Urinary bladder (tissue), 4 donors: Measurements from ENCODE around the gene NPLOC4. TPM values are rescaled to one million over a fixed set of nuclear protein-coding genes. Genes with fewer than 3 reads are reported as not detected.

Source experiments
- DNase-seq: peaks from one replicate; pipeline ENCODE4 v3.0.0-alpha.2; 2015; ENCODE audit errors: extremely low spot score
- H3K27ac ChIP-seq: one replicate; pipeline ENCODE4 v1.5.1; 2013; ENCODE audit warnings: low read depth, mild to moderate bottlenecking, moderate library complexity
- H3K36me3 ChIP-seq: one replicate; pipeline ENCODE4 v1.6.1; 2013; ENCODE audit warnings: mild to moderate bottlenecking, moderate library complexity; ENCODE audit not compliant: insufficient read depth
- H3K4me1 ChIP-seq: one replicate; pipeline ENCODE4 v1.6.1; 2013; ENCODE audit warnings: mild to moderate bottlenecking, moderate library complexity; ENCODE audit not compliant: insufficient read depth
- H3K4me3 ChIP-seq: one replicate; pipeline ENCODE4 v1.5.1; 2013; ENCODE audit warnings: low read depth, low read length
- WGBS: extraction: QIAGEN DNeasy Blood & Tissue Kit; methylation state at CpG from one replicate; pipeline ENCODE4 v1.1.7; 2013; 5-methylcytosine and 5-hydroxymethylcytosine counted together
- polyA plus RNA-seq: library from polyadenylated mRNA; stranded (reverse); fragments of 200-250 nt; gene quantifications from one replicate; pipeline ENCODE4 v1.2.3, GENCODE V29; 2013
- total RNA-seq: library from RNA; depleted of rRNA; stranded (reverse); fragments of >200 nt; gene quantifications from one replicate; pipeline ENCODE4 v1.2.3, GENCODE V29; 2014
- donor health status: healthy with polysubstance abuse.
- donor health status: healthy.

Gene NPLOC4
- total and polyA plus RNA-seq, 2 donors, result 36.5 to 45.3 TPM

DNA sequence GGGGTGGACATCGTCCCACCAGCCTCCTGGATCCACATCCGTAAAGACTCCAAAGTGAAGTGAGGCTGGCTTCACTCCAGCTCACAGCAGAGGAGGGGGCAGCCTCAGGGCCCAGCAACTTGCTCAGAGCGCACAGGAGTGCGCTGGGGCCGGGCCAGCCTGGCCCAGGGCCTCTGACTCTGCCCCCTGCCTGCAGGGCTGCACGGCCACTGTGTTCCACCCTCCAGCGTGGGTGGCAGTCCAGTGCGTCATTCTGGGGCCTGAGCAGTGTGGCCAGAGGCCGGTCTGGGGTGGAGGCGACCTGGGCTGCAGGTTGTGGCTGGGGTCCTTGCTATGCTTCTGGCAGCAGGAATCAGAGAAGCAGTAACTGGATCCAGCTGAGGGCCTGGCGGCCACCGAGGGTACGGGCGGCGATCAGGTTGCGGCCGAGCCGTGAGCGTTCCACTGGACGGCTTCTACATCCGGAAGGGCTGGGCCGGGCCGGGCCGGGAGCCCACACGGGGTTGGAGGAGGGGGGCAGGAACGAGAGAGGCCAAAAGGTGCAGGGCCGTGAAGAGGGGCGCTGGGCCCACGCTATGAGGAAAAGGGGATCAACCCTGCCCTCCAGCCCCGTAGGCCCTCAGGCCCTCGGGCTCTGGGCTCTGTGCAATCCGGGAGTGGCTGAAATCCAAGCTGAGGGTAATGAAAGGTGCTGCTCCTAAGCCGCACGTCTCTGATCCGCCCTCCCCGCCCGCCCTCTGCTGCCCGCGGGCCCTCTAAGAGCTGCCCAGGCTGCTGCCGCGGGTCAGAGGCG, 109.1 kb downstream of the NPLOC4 start, which contains the start of gene FSCN2:
TSS of gene FSCN2 (plus strand) at position 787 of the 793 bp plus-strand sequence. CDS start 155 bp downstream, outside the sequence.
- WGBS, result 29% methylated on average over 42 of the region's 42 CpGs
- Histone ChIP-seq H3K4me1 (no peaks in the 10 kb centered on the region), H3K36me3 (no peaks in the 10 kb centered on the region), H3K27ac (no peak within 1 kb of the TSS), H3K4me3 (no peak within 1 kb of the TSS)
- DNase-seq, result no peak

DNA sequence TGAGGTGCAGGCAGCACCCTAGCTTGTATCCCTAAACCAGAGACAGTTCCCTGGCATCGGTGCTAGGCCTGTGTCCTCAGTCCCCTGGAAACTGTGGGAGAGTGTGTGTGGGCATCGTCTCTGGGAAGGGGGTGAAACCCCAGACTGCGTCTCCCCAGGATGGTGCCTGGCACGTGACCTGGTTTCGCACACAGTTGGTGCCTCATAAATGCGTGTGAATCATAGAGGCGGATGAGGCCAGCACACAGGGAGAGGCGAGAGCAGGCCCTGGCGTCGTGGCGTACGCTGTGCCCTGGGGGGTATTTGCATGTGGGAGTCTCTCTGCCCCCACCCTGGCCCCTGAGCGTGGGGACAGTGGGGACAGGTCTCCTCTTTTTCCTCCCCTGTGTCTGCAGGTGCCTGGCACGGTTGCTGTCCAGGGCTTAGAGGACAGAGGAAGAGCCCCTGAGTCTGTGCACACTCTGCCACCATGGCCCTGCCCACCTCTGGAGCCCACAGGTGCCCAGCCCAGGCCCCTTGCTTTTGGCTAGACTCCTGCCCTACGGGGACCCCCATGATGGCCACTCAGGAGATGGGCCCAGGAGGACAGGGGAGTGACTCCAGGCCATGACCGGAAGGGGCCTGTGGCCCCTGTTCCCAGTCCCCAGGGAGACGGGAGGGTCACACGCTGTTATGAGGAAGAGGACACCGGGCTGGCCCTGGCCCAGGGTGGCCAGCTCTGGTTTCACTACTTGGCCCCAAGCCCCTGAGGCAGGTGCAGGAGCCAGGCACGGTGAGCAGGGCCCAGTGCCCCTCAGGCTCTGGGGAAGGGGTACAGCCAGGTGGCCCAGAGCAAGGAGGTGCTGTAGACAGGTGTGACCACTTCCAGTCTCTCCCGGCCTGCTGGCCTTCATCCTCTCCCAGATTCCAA, 110.0 kb downstream of the NPLOC4 start:
- 81% methylated on average over 21 of the region's 21 CpGs for WGBS
- H3K4me1 ChIP-seq, result no peaks in the 10 kb centered on the region
- no peak overlapping the region for H3K4me3 ChIP-seq

DNA sequence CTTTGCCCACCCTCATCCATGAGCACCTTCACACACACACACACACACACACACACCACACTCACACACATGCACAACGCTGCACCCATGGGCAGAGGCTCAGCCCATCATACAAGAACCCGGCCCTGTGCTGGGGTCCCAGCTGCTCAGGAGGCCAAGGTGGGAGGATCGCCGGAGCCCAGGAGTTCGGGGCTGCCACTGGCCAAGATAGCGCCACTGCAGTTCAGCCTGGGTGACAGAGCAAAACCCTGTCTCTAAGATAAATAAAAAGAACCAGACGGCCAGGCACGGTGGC, 112.1 kb downstream of the NPLOC4 start:
- WGBS, result 73% methylated on average over 8 of the region's 8 CpGs
- Histone ChIP-seq H3K36me3 (no peaks in the 10 kb centered on the region), H3K27ac (no peak overlapping the region), H3K4me1 (no peaks in the 10 kb centered on the region), H3K4me3 (no peak overlapping the region)
- no peak for DNase-seq

More for the DNA sequence above, 110.0 kb downstream of the NPLOC4 start:
- no peak for DNase-seq
- Histone ChIP-seq H3K27ac (no peak overlapping the region), H3K36me3 (no peaks in the 10 kb centered on the region)

DNA sequence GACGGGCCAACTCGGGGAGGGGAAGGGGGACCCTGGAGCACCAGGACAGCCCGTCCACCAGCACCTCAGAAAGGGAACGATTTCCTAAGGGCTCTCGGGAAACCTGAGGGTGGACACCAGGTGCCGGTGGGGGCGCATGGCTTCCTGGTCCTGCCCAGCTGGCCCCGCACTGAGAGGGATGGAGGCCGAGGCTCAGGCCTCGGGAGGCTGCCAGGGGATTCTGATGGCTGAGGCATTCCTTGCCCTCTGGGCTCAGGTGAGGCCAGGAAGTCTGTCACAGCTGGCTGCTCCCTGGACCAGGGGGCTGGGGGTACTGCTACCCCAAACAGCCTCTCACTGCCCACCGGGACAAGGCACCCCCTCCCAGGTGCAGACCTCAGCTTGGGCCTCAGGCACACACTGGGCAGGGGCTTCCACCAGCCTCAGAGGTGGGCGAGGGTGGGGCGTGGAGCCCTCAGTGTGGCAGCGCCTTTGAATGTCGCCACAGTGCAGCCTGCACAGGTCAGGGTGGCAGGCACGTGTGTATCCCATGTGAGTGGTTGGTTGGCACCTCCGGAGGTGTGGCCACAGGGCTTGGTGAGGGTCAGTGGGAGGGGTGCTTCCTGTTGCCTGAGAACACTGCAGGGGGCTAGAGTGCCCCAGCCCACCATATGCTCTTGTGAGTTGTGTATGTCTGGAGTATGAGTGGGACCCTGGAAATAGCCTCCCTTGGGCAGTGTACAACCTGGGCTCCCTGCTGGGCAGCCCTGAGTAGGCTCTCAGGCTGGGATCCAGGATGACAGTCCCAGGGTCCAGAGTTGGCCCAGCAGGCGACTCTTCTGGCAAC, 112.7 kb downstream of the NPLOC4 start:
- Histone ChIP-seq H3K4me3 (no peak overlapping the region), H3K4me1 (no peaks in the 10 kb centered on the region), H3K36me3 (no peaks in the 10 kb centered on the region), H3K27ac (no peak overlapping the region)
- no peak for DNase-seq
- WGBS, result 67% methylated on average over 18 of the region's 18 CpGs

DNA sequence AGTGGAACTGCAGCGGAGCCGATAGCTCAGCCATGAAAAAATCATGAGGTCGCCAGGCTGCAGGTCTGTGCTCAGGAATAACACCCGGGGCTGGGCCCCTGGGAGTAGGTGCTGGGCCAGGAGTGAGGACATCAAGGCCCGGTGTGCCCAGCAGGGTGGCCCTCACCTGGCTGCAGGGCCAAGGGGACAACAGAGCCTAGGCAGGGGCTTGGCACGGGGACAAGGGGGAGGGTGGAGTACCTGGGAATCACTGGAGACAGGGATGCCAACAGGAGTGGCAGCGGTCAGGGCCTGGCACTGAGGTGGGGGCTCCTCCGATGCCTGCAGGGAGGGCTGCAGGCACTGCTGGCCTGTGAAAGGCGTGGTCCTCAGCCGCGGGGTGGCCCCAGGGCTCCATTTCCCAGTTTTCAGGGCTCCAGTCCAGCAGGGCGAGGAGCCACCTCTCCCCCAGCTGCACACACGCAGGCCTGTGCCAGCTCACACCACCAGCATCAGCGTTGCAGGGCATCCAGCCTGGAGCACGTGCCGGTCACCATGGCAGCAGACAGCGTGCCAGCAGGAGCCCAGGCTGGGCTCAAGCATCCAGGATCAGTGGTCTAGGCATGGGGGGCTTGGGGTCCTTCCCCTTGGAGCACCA, 113.4 kb downstream of the NPLOC4 start:
- Histone ChIP-seq H3K36me3 (no peaks in the 10 kb centered on the region), H3K4me3 (no peak overlapping the region), H3K27ac (no peak overlapping the region), H3K4me1 (no peaks in the 10 kb centered on the region)
- DNase-seq, result no peak
- WGBS, result 23% methylated on average over 17 of the region's 17 CpGs

DNA sequence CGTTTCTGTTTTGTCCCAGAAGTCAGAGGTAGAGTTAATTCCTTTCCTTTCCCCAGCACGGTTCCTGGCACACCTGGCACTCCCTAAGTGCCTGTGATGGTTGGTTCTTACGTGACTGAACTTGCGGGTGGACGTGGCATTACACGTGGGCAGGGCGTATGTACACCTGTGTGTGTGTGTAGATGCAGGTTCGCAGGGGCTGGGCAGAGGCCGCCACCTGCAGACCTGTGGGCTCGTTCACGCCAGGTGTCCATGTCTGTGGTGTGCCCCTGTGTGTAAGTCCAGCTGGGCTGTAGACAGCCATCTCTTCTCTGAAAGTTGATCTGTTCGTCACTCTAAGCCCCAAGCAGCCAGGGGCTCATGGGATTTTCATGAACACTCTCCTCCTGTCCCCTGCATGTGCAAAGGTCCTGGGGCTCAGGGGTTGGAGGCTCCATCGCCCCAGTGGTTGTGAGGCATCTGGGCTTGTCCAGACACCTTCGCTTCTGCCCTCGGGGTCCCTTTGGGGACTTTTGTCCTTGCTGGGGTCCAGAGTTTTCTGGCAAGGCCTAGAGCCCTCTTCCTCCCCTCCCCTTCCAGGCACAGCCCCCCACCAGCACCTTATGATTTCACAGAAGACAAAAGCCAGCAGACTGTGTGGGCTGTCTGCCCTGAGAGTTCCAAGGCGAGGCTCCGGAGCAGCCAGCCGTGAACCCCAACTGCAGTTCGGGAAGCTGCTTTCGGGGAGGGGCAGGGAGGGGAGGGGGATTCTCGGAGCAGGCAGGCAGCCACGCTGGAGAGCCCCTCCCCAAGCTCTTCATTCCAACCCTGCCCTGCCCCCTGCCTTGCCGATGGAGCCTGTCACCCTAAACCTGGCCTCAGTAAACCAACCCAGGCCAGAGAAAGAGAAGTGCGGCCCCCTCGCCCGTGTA, 114.2 kb downstream of the NPLOC4 start:
- WGBS, result 59% methylated on average over 26 of the region's 26 CpGs
- no peak for DNase-seq
- Histone ChIP-seq H3K36me3 (no peaks in the 10 kb centered on the region), H3K4me3 (no peak overlapping the region), H3K4me1 (no peaks in the 10 kb centered on the region), H3K27ac (no peak overlapping the region)

DNA sequence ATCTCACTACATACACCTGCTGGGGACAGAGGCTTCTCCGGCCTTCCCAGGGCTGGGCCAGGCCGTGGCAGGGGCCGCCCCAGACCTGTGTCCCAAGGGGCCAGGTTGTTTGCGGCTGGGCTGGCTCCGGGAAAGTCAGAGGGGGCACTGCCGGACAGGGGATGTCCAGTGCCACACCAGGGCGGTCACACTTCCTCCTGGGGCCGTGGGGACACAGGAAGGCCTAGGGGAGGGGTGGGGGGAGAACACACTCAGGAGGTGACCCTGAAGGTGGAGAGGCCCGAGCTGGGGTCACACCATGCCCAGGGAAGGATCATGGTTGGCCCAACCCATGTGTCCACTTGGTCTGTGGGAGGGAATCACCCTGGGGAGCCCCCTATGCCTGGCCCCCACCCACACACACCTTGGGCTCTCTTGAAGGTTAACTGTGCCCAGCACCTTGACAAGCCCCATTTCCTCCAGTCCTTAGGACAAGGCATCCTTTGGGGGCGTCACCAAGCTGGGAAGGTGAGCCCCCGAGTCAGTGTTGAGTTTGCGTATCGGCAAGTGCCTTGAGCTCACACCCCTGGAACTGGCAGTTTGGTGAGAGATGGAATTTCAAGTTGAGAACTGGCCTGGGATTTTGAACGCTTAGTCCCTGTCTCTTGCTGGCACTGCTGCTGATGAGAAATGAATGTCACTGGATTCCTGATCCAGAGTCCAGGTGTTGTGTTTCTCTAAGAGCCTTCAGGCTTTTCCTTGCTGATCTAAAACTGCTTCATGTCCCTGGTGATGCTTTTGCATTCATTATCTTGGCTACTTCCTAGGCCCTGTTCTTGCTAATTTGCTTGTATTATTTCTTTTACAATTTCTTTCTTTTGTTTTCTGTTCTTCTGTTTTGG, 116.7 kb downstream of the NPLOC4 start:
- Histone ChIP-seq H3K4me3 (no peak overlapping the region), H3K27ac (no peak overlapping the region), H3K4me1 (no peaks in the 10 kb centered on the region), H3K36me3 (no peaks in the 10 kb centered on the region)
- 66% methylated on average over 14 of the region's 14 CpGs for WGBS
- DNase-seq, result no peak

DNA sequence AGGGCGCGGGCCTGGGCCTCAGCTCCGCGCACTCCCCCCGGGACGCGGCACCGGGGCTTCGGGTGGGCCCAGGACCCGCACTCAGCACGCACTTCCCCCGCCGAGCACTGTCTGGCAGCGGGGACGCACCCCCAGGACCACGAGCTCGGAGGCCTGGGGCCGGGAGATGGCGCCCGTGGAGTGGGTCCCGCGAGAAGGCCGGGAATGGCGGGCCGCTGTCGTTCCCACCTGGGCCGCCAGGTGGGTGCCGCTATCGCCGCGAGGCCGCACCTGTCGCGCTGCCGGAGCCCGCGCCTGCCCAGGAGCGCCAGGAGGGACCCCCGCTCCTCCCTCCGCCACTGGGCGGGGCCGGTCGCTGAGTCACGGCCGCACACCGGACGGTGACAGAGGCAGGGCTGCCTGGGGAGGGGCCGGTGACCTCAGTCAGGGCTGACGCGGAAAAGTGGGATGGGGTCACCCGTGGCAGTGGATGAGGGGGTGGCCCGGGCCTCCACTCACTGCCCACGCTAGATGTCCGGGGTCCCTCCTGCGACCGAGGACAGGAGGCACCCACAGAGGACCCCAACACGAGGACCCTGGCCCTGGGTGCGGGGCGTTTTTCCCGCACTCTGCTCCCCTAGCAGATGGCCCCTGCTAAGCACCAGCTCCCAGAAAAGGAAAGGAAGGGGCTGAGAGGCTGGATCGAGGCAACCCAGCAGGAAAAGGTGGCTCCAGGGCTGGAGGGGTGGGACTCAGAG, 117.5 kb downstream of the NPLOC4 start:
- WGBS, result 5% methylated on average over 60 of the region's 61 CpGs
- Histone ChIP-seq H3K27ac (no peak overlapping the region), H3K4me3 (peak overlapping the region; percentile 28), H3K36me3 (no peaks in the 10 kb centered on the region), H3K4me1 (no peaks in the 10 kb centered on the region)
- no peak for DNase-seq

DNA sequence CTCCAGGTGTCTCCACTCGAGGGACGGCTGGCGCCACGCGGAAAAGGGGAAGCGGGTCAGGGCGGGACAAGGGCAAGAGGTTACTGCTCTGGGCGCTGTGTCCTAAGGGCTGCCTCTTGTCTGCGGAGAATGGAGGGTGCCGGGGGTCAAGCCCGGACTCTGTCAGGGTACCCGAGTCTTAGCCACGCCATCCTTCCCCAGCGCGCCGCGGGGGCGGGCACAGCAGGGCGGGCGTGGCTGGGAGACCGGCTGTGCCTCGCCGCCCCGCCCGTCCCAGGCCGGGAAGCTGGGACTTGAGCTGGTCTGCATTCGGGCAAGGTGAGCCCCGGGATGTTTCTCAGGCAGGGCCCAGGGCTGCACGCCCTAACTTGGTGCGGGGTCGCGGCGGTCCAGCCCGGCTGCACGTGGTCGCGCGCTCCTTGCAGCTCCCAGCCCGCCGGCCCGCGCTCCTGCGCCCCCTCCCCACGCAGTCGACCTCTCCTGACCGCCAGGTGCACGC, 118.1 kb downstream of the NPLOC4 start:
- no peak for DNase-seq
- 1% methylated on average over 47 of the region's 47 CpGs for WGBS

DNA sequence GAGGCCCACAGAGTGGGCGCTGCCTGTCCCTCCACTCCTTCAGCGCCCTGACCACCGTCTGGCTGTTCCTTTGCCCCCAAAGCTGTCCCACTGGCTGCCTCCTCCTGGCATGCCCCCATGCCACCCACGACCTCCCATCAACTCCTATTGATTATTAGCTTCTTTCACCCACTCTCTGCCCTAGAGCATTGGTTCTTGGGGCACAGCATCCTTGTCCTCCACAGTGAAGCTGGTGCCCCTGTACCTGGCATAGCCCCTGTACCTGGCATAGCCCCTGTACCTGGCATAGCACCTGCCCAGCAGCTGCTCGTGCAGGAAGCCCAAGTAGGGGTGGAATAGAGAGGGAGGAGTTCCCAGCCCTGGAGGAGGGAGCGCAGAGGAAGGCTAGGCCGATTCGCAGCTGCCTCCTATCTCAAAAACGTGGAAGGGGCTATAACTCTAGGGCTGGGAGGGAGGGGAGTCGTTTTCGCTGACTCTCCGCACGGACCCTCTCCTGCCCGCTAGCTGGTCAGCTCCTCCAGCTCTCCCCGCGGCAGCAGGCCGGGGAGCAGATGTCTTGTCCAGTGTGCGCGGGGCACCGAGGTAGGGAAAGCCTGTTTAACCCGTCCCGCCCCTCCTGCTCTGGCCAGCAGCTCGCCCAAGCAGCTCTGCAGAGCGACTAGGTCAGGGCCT, 118.7 kb downstream of the NPLOC4 start:
- WGBS, result 21% methylated on average over 24 of the region's 24 CpGs
- H3K4me1 ChIP-seq, result no peaks in the 10 kb centered on the region
- H3K36me3 ChIP-seq, result no peaks in the 10 kb centered on the region
- no peak for DNase-seq
- peak overlapping the region; percentile 25 for H3K27ac ChIP-seq
- H3K4me3 ChIP-seq, result no peak overlapping the region

More for the DNA sequence above, 118.1 kb downstream of the NPLOC4 start:
- Histone ChIP-seq H3K36me3 (no peaks in the 10 kb centered on the region), H3K4me1 (no peaks in the 10 kb centered on the region), H3K4me3 (peak overlapping the region; percentile 28), H3K27ac (peak overlapping the region; percentile 25)
